Ammon's horn (tissue), 1 donor: ENCODE results near the gene ZNF195.
"Not testable (repeated sequence)": the region's sequence is repeated elsewhere in the genome, so short reads cannot be mapped to it uniquely, and the experiment has no call there.

Experiments used
- DNase-seq: peaks from one replicate; pipeline ENCODE4 v3.0.0-alpha.2; 2016; ENCODE audit warnings: low spot score

ZNF195 gene

DNA sequence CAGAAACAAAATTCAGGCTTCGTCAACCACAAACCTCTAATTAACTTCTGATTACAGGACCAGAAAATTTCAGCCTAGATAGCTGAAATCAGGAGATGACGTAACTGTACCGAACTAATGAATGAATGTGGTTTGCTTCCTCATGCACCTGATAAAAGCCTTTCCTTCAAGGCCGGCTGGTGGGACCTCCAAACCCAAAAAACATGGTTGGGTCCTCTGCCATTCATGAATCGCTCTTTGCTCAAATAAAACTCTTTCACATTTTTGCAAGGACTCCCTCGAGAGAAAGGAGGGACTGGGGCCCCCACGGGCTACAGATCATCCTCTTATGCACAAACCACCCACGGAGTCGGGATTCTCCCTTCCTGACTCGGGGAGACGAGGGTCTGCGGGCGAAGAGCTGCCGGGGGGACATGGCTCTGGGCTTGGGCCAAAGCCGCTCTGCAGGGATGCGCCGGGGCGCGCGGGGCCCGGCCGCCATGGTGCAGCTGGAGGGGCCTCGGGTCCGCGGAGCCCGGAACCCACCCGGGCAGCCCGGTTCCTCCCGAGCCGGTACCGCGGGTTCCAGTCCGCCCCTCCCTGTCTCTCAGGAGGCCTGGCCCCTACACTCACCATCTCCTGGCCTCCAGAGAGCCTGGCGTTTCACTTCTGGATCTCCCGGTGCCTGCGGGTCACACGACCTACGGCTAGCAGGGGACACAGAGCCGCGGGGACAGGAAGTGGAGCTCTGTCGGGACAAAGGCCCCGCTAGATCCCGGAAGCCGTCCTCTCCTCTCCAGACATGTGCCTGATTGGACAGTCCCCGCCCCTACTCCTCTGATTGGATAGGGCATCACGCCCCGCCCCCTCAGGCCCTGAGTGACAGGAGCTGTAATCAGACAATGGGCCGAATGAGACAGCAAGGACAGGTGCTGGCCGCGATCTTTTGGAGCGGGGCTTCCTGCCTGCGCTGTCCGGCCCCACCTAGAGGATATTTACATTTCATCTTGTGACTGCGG lies at the start of gene ZNF195:
Gene ZNF195, minus strand, starts transcription at position 721 of the 998 bp plus-strand sequence. Its CDS starts 106 bp downstream, at position 615.
- peak; percentile 99 for DNase-seq

DNA sequence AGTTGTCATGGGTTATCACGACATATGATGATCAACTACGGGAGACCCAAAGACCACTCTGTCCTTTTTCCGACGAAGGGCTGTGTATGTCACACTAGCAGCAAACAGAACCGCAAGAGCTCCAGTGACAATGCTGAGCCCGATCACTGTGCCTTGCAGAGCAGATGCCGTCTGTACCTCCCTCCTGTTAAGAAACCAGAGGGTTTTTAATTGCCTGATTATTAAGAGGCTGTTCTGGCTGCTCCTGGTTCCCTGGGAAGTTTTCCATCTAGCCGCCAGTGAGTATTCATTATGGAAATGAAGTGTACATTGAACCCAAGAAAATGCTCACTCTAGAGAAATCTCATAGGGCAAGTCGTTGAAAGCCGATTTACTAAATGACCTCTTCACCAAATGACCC lies 49.1 kb upstream of the ZNF195 start:
- not testable (repeated sequence) for DNase-seq

GRCh38 chr11:3426541-3426940 lies 47.6 kb upstream of the ZNF195 start:
- DNase-seq, result not testable (repeated sequence)

GRCh38 chr11:3423928-3424327 lies 45.0 kb upstream of the ZNF195 start:
- not testable (repeated sequence) for DNase-seq

GRCh38 chr11:3423138-3423731 lies 44.3 kb upstream of the ZNF195 start:
- not testable (repeated sequence) for DNase-seq

GRCh38 chr11:3422380-3423137 lies 43.6 kb upstream of the ZNF195 start:
- DNase-seq, result peak; percentile 97

DNA sequence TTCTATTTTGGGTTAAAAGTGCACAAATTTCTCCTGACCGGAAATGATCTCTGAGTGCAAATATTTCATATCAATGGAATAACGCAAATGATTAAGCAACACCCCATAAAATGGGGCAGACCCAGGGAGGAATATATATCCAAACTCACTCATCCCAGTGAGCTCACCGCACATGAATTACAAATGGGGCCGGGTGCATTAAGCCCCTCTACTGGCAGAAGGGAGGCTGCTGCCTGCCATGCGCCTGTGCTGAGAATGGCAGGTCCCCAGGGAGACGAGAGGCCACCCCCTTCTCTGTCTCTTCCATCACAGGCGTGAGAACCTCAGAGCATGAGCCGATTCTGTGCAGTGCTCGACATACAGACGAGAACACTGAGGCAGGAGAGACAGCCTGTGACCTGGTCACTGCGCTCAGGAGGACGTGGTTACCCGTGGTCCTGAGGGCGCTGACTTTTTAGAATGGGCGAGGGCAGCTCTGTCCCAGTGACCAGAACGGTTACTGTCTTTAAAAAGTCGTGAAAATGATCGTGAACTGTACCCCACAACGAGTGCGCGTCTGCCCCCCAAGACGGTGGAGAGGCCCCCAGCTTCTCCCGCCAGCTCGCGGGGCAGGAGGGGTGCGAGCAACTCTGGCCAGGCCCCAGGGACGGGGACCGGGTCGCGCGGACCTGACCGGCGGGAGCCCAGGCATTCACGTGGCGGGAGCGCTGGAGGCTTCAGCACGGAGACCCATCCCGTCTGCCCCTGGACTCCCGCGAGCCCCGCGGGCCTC lies 42.8 kb upstream of the ZNF195 start:
- peak; percentile 37 for DNase-seq

DNA sequence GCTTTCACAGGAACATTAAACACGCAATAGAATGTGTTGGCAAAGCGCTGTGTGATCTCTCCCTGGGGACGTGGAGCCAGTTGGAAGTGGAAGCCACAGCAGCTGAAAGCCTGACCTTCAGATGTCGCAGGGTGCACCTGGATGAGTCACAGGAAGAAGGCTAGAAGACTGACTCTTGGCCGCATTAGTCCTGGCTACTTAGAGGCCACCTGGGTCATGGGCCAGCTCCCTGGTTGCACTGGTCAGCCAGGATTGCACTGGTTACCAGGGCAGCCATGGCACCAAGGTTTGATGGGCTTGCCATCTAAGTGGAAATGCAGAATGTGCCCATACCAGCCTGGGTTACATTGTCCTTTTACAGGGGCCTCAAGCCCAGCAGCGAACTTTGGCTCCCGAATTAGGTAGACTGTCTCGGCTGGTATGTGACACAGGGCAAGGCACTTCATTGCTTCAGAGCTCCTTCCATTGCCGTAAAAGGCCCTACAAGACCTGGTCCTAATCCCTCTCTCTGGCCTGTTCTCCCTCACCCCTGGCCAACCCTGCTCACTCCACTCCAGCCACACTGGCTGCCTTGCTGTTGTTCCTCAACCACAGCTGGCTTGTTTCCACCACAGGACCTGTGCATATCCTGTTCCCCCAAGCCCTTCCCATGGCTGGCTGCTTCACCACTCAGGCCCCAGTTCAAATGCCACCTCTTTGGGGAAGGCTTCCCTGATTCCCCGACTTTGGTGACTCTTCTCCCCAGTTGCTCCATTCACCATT lies 41.5 kb upstream of the ZNF195 start:
- DNase-seq, result not testable (repeated sequence)

- not testable (repeated sequence) for DNase-seq
These were observed 40.5 kb upstream of the ZNF195 start for GRCh38 chr11:3419496-3419895.

- peak; percentile 57 for DNase-seq
These were observed 38.1 kb upstream of the ZNF195 start for GRCh38 chr11:3417047-3417446.

DNA sequence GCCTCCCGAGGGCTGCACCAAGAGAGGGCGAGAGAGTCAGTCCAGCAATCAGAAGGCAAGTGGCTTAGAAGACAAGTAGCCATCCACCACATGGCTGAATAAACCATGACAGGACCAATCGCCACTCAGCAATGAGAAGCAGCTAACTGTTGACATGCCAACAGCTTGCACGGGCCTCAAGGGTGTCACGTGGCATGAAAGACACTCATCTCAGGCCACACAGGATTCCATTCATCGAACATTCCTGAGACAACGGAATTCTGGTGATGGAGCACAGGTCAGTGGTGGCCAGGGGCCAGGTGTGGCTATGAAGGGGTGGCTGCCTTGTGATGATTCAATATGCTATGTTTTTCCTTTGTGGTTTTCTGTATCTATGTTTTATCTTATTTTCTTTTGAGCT lies 36.4 kb upstream of the ZNF195 start:
- not testable (repeated sequence) for DNase-seq

- DNase-seq, result not testable (repeated sequence)
These were observed 34.7 kb upstream of the ZNF195 start for GRCh38 chr11:3413666-3414065.

DNA sequence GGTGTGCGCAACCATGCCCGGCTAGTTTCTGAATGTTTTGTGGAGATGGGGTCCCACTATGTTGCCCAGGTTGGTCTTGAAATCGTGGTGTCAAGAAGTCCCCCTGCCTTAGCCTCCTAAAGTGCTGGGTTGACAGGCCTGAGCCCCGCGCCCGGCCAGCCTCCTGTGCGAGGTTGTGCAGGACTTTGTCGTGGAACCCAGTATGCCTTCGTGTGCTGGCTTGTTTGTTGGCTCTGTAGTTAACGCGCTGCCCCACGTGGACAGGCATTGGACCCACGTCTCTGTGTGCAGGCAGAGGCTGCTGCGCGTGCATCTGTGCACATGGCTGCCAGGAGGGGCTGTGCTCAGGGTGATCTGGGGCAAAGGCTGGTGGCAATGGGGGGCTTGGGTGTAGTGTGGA lies 33.9 kb upstream of the ZNF195 start:
- no peak for DNase-seq

GRCh38 chr11:3408722-3409121 lies 29.8 kb upstream of the ZNF195 start:
- DNase-seq, result peak; percentile 71

DNA sequence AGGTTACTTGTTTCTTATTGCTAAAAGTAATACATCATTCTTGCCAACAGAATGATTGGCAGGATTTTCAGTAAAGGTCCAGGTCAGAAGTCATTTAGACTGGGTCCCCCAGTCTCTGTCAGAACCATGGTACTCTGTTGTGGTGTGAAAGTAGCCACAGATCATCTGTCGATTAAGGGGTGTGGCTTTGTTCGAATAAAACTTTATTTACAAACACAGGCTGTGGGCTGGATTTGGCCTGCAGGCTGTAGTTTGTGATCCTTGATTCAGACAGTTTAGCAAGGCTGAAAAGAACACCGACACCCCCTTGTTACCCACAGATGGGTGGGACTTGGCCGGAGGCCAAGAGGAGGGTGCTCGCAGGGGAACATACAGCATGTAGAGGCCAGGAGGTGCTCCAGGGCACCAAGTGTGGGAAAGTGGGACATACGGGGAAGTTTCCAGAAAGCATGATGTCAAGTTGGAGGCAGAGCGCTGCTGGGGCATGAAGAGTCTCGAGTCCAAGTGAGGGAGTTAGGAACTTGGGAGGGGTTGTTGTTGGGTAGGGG lies 29.2 kb upstream of the ZNF195 start:
- not testable (repeated sequence) for DNase-seq

- not testable (repeated sequence) for DNase-seq
These were observed 28.0 kb upstream of the ZNF195 start for GRCh38 chr11:3406937-3407336.

GRCh38 chr11:3406223-3406875 lies 27.4 kb upstream of the ZNF195 start:
- not testable (repeated sequence) for DNase-seq

DNA sequence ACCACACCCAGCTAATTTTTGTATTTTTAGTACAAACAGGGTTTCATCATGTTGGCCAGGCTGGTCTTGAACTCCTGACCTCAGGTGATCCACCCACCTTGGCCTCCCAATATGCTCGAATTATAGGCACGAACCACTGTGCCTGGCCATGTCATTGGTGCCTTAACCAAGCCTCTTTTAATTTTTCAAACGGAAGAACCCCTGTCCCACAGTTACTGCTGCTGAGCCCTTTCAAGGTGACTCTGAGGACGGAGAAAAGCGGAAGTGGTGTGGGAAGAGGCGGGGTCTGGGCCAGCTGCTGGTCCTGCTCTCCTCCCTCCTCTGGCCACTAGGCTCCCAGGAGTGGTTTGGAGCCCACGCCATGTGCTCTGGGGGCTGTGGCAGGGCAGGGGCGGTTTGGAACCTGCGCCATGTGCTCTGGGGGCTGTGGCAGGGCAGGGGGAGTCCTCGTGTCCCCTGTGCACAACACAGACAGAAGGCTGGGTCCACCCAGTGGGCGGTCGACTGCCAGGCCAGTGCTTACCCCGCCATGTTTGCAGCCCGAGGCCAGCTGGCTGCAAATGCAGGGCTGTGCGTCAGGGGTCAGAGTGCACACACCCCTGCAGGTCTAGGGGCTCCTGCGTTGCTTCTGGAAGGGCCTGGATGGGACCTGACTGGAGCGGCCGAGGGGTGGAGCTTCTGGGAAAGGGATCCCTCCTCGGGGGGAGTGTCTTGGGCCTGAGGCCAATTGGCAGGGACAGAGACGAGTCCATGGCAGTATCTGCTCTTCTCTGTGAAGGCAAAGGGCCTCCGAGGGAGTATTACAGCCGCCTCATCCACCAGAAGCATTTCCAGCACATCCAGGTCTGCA lies 25.4 kb upstream of the ZNF195 start:
- DNase-seq, result not testable (repeated sequence)

DNA sequence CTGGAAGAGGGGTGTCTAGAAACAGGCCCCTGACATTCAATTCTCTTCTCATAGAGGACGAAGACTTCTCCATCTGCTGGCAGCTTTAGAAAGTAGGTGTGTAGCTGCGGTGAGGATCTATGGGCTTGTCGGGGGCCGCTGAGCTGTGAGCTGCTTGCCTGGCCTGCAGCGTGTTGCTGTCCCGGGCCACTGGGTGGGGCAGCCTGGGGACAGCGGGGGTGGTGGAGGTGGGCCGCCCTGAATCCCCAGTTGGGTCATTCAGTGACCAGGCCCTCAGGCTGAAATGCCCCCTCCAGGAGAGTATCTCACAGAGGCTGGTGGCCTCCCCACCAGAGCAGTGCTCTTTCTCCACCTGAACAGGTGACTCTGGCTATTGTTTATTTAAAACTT lies 23.9 kb upstream of the ZNF195 start:
- not testable (repeated sequence) for DNase-seq
